HUES64 (cell line): ENCODE data around the gene TPSG1.
"Not testable (repeated sequence)": the region's sequence is repeated elsewhere in the genome, so short reads cannot be mapped to it uniquely, and the experiment has no call there.

Experiments used
- H3K27ac ChIP-seq: 2 replicates; pipeline ENCODE4 v1.7.0; 2013; ENCODE audit warnings: low read depth, low read length, inconsistent platforms
- H3K27me3 ChIP-seq: 2 replicates; pipeline ENCODE4 v1.6.1; 2013; ENCODE audit warnings: mild to moderate bottlenecking, low read length; ENCODE audit not compliant: insufficient read depth
- H3K36me3 ChIP-seq: 2 replicates; pipeline ENCODE4 v1.6.1; 2013; ENCODE audit warnings: mild to moderate bottlenecking, low read length; ENCODE audit not compliant: insufficient read depth
- H3K4me1 ChIP-seq: 2 replicates; pipeline ENCODE4 v1.6.1; 2013; ENCODE audit warnings: mild to moderate bottlenecking, low read length, moderate library complexity; ENCODE audit not compliant: insufficient read depth
- H3K4me3 ChIP-seq: 2 replicates; pipeline ENCODE4 v1.5.1; 2013; ENCODE audit warnings: mild to moderate bottlenecking, low read length, moderate library complexity
- H3K9ac ChIP-seq: 2 replicates; pipeline ENCODE4 v1.6.1; 2013; ENCODE audit warnings: mild to moderate bottlenecking, low read depth, low read length
- H3K9me3 ChIP-seq: 2 replicates; pipeline ENCODE4 v1.6.1; 2013; ENCODE audit warnings: low read depth, low read length; ENCODE audit not compliant: insufficient read depth
- WGBS: fragments of 150-250, 120-280 bp; methylation state at CpG from one replicate; pipeline ENCODE4 v1.1.7; 2013; ENCODE audit warnings: missing lambda C conversion rate; 5-methylcytosine and 5-hydroxymethylcytosine counted together

Gene TPSG1

DNA sequence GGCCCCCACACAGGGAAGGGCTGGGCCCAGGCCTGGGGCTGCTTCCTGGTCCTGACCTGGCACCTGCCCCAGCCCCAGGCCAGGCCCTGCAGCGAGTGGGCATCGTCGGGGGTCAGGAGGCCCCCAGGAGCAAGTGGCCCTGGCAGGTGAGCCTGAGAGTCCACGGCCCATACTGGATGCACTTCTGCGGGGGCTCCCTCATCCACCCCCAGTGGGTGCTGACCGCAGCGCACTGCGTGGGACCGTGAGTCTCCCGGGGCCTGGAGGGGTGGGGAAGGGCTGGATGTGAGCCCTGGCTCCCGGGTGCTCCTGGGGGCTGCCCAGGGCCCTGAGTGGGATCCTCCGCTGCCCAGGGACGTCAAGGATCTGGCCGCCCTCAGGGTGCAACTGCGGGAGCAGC, 16.0 kb upstream of the TPSG1 start:
- H3K36me3 ChIP-seq, H3K9me3 ChIP-seq, H3K27ac ChIP-seq, H3K9ac ChIP-seq, H3K4me3 ChIP-seq, H3K4me1 ChIP-seq: not testable (repeated sequence)
- WGBS: 94% methylated on average over 9 of the region's 15 CpGs
- H3K27me3 ChIP-seq: peaks cover 15% of the 10 kb centered on the region

DNA sequence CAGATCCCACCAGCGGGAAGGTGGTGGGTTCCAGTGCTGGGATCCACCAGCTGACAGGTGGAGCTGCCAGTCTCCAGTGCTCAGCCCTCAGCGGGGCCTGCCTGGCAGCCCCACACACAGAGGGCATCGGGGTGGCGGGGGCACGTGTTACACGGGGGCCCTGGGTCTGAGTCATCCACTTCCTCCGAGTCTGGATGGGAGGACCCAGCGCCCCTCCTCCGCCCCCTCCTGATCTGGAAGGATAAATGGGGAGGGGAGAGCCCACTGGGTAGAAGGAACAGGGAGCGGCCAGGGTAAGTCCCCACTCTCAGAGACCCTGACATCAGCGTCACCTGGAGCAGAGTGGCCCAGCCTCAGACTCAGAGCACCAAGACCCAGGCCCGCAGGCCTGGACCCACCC, 15.4 kb upstream of the TPSG1 start, which contains the start of gene TPSAB1:
TSS of gene TPSAB1 (plus strand) at position 270 of the 400 bp plus-strand sequence. CDS start 234 bp downstream, outside the sequence.
- H3K4me1 ChIP-seq, H3K9me3 ChIP-seq, H3K36me3 ChIP-seq, H3K27ac ChIP-seq, H3K9ac ChIP-seq, H3K4me3 ChIP-seq: not testable (repeated sequence)
- peaks cover 10% of the 10 kb centered on the region for H3K27me3 ChIP-seq
- WGBS: 60% methylated on average over 4 of the region's 12 CpGs

DNA sequence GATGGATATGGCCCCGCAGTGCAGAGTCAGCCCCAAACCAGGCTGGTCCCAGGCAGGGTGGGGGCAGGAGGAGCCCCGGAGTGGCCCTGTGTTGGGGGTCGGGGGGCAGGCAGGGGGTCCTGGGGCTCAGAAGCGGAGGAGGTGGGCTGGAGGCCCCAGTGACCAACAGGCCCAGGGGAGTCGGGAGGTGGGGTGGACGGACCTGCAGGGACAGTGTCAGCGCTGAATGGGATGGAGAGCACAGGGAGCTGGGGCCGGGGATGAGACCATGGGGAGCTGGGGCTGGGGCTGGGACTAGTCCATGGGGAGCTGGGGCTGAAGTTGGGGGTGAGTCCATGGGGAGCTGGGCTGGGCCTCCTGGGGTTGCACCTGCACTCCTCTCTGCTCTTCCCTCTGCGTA, 14.5 kb upstream of the TPSG1 start:
- H3K9me3 ChIP-seq, H3K4me1 ChIP-seq, H3K4me3 ChIP-seq, H3K27ac ChIP-seq, H3K36me3 ChIP-seq, H3K9ac ChIP-seq, H3K27me3 ChIP-seq: not testable (repeated sequence)
- WGBS: 96% methylated on average over 7 of the region's 9 CpGs

DNA sequence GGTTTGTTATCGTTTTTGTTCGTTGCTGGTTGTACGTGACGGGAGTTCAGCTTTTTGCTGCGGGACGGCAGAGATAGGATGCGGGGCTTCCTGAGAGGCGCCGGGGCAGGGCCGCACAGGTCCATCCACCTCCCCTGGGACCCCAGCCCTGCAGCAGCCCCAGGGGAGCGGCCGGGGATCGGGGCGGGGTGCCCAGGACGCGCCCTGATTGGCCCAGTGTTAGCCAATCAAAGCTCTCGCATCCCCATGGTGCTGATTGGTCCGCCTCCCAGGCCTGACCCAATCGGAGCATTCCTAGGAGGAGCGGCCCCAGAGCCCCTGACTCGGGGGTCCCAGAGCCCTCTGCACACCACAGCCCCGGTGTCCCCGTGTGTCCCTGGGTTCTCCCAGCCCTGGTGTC, 13.8 kb upstream of the TPSG1 start:
- H3K9me3 ChIP-seq, H3K27ac ChIP-seq, H3K27me3 ChIP-seq, H3K4me3 ChIP-seq, H3K9ac ChIP-seq, H3K4me1 ChIP-seq, H3K36me3 ChIP-seq: not testable (repeated sequence)
- 88% methylated on average over 17 of the region's 23 CpGs for WGBS

DNA sequence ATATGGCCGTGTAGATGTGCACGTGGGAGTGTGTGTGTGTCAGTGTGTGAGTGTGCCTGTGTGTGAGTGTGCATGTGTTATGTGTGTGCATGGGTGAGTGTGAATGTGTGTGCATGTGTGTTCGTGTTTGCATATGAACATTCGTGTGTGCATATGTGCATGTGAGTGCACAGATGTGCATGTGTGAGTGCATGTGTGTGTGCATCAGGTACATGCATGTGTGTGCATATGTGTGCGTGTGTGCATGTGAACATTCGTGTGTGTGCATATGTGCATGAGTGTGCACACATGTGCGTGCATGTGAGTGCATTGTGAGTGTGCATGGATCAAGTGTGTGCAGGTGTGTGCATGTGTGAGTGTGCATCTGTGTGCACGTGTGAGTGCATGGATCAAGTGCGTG, 12.9 kb upstream of the TPSG1 start:
- H3K27ac ChIP-seq: no peak overlapping the region
- no peaks in the 10 kb centered on the region for H3K9me3 ChIP-seq
- no peaks in the 10 kb centered on the region for H3K4me1 ChIP-seq
- H3K4me3 ChIP-seq: no peak overlapping the region
- peaks cover 2% of the 10 kb centered on the region; the same call in 1 of the 2 replicates for H3K27me3 ChIP-seq
- no peak overlapping the region for H3K9ac ChIP-seq
- H3K36me3 ChIP-seq: no peaks in the 10 kb centered on the region
- 84% methylated on average over 9 of the region's 9 CpGs for WGBS

DNA sequence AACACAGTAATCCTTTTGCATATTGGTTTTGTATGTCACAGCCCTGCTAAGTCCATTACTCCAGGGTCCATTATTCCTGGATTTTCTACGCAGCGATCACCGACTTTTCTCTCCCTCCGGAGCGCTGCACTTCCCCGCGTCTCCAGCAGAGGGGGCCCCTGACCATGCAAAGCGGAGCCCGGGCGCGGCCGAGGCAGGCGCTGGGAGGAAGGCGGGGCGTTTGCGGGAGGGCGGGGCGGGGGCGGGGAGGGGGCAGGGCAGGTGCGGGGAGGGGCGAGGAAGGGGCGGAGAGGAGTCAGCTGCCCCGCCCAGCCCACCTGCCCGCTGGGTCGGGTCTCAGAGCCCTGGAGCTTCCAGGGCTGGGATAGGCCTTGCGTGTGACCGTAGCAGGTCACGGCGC, 11.6 kb upstream of the TPSG1 start:
- H3K36me3 ChIP-seq, H3K4me3 ChIP-seq, H3K4me1 ChIP-seq, H3K27me3 ChIP-seq, H3K27ac ChIP-seq, H3K9ac ChIP-seq, H3K9me3 ChIP-seq: not testable (repeated sequence)
- WGBS: no CpG with 5 or more reads among the region's 29 CpGs

DNA sequence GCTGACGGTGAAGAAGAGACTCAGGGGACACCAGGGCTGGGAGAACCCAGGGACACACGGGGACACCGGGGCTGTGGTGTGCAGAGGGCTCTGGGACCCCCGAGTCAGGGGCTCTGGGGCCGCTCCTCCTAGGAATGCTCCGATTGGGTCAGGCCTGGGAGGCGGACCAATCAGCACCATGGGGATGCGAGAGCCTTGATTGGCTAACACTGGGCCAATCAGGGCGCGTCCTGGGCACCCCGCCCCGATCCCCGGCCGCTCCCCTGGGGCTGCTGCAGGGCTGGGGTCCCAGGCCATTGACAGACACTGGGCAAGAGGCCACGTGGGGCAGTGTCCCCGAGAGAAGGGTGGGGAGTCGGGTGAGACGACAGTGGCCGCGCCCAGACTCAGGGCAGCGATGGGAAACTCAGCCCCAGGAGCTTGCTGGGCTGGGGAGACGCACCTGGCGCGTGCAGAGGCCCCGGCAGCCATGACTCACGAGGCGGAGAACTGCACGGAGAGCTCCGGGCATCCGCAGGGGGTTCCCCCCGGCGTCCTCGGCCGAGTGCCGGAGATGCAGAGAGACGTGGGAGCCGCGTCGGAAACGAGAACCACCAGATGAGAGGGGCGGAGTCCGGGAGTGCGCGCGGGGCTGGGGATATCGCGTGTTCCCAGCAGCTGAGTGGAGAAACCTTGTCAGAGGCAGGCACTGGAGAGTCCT, 7.1 kb upstream of the TPSG1 start:
- not testable (repeated sequence) for H3K9me3 ChIP-seq, H3K36me3 ChIP-seq, H3K4me3 ChIP-seq, H3K27me3 ChIP-seq, H3K4me1 ChIP-seq, H3K9ac ChIP-seq, H3K27ac ChIP-seq
- no CpG with 5 or more reads among the region's 47 CpGs for WGBS

DNA sequence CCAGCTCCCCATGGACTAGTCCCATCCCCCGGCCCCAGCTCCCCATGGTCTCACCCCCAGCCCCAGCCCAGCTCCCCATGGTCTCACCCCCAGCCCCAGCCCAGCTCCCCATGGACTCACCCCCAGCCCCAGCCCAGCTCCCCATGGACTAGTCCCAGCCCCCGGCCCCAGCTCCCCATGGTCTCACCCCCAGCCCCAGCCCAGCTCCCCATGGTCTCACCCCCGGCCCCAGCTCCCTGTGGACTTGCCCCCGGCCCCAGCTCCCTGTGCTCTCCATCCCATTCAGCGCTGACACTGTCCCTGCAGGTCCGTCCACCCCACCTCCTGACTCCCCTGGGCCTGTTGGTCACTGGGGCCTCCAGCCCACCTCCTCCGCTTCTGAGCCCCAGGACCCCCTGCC, 6.2 kb upstream of the TPSG1 start:
- H3K4me3 ChIP-seq, H3K27me3 ChIP-seq, H3K9me3 ChIP-seq, H3K4me1 ChIP-seq, H3K27ac ChIP-seq, H3K9ac ChIP-seq, H3K36me3 ChIP-seq: not testable (repeated sequence)
- 98% methylated on average over 5 of the region's 7 CpGs for WGBS

DNA sequence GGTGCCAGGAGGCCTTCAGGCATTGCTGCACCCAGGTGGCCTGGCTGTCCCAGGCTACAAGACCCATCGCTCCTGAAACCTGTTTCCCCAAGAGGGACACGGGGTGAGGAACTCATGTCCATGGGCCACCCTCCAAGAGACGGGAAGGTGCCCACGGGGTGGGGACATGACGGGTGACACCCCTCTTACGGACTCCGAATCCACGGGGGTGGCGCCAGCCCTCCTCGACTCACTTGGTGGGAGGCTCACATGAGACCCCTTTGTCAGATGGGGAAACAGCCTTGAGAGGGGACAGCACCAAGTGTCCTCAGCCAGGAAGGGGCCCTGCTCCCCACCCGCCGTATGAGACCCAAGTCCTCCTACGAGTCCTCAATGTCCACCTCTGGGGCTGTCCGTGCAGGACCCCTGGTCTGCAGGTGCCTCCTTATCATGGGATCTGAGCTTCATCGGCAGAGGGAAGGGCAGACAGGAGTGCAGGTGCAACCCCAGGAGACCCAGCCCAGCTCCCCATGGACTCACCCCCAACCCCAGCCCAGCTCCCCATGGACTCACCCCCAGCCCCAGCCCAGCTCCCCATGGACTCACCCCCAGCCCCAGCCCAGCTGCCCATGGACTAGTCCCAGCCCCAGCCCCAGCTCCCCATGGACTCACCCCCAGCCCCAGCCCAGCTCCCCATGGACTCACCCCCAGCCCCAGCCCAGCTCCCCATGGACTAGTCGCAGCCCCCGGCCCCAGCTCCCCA, 5.6 kb upstream of the TPSG1 start:
- H3K9me3 ChIP-seq, H3K27ac ChIP-seq, H3K4me3 ChIP-seq, H3K27me3 ChIP-seq, H3K9ac ChIP-seq, H3K4me1 ChIP-seq, H3K36me3 ChIP-seq: not testable (repeated sequence)
- 83% methylated on average over 17 of the region's 17 CpGs for WGBS

DNA sequence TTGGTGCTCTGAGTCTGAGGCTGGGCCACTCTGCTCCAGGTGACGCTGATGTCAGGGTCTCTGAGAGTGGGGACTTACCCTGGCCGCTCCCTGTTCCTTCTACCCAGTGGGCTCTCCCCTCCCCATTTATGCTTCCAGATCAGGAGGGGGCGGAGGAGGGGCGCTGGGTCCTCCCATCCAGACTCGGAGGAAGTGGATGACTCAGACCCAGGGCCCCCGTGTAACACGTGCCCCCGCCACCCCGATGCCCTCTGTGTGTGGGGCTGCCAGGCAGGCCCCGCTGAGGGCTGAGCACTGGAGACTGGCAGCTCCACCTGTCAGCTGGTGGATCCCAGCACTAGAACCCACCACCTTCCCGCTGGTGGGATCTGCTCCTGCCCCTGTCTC, 5.0 kb upstream of the TPSG1 start, which contains the start of gene TPSB2:
TSS of gene TPSB2 (minus strand) at position 101 of the 387 bp plus-strand sequence. CDS start 233 bp downstream, outside the sequence.
- 17% methylated on average over 1 of the region's 11 CpGs for WGBS
- not testable (repeated sequence) for H3K36me3 ChIP-seq

DNA sequence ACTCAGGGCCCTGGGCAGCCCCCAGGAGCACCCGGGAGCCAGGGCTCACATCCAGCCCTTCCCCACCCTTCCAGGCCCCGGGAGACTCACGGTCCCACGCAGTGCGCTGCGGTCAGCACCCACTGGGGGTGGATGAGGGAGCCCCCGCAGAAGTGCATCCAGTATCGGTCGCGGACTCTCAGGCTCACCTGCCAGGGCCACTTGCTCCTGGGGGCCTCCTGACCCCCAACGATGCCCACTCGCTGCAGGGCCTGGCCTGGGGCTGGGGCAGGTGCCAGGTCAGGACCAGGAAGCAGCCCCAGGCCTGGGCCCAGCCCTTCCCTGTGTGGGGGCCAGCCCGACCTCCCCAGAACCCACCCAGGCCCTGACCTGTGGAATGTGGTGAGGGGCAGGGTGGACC, 4.4 kb upstream of the TPSG1 start:
- WGBS: 91% methylated on average over 9 of the region's 13 CpGs
- not testable (repeated sequence) for H3K9me3 ChIP-seq, H3K4me3 ChIP-seq, H3K27me3 ChIP-seq, H3K27ac ChIP-seq, H3K9ac ChIP-seq, H3K4me1 ChIP-seq, H3K36me3 ChIP-seq

More for the DNA sequence above, 5.0 kb upstream of the TPSG1 start, which contains the start of gene TPSB2:
- not testable (repeated sequence) for H3K27ac ChIP-seq, H3K4me3 ChIP-seq, H3K4me1 ChIP-seq, H3K27me3 ChIP-seq, H3K9me3 ChIP-seq, H3K9ac ChIP-seq
